ENCODE data around the gene GALNT1. TPM values are rescaled to one million over a fixed set of nuclear protein-coding genes. Genes with fewer than 3 reads are reported as not detected.
"Not testable (repeated sequence)": the region's sequence is repeated elsewhere in the genome, so short reads cannot be mapped to it uniquely, and the experiment has no call there.

Gene GALNT1
- total and polyA plus RNA-seq, 11 donors = 9.6 to 69.0 (median 42.7) TPM

DNA sequence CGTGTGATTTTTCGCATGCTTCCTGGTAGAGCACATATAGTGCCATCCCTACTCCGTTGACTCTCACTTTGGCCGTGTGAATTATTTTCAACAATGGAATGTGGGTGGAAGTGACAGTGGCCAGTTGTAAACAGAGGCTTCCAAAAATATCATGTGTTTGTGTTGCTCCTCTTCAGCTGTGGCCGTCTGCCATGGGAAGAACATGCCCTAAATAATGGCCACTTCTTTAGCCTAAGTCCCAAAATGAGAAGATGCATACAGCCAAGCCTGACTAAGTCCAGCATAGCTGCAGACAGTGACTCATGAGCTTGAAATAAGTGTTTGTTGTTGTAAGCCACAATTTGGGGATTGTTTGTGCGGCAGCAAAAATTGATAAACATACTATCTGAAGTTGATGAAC is 8.9 kb upstream of the GALNT1 start:
- DNase-seq (no peak), ATAC-seq (peak in 3 of 4 donors; percentile 14 to 73 (median 65))
- H3K36me3 ChIP-seq = no peaks in the 10 kb centered on the region
- H3K4me3 ChIP-seq = no peak overlapping the region
- TF ChIP-seq POLR2A (IDR thresholded peaks at IDR 0.05) = no peak
- TF ChIP-seq, protein P1, sequence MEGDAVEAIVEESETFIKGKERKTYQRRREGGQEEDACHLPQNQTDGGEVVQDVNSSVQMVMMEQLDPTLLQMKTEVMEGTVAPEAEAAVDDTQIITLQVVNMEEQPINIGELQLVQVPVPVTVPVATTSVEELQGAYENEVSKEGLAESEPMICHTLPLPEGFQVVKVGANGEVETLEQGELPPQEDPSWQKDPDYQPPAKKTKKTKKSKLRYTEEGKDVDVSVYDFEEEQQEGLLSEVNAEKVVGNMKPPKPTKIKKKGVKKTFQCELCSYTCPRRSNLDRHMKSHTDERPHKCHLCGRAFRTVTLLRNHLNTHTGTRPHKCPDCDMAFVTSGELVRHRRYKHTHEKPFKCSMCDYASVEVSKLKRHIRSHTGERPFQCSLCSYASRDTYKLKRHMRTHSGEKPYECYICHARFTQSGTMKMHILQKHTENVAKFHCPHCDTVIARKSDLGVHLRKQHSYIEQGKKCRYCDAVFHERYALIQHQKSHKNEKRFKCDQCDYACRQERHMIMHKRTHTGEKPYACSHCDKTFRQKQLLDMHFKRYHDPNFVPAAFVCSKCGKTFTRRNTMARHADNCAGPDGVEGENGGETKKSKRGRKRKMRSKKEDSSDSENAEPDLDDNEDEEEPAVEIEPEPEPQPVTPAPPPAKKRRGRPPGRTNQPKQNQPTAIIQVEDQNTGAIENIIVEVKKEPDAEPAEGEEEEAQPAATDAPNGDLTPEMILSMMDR (IDR thresholded peaks at IDR 0.05) = no peak
- no peak overlapping the region for H3K27ac ChIP-seq
- WGBS, 4 donors = 46 to 49% (median 48%) methylated on average over 6 of the region's 6 CpGs
- H3K27me3 ChIP-seq = no peaks in the 10 kb centered on the region
- H3K4me1 ChIP-seq = peaks cover 0 to 8% (median 0%) of the 10 kb centered on the region in 12 donors
- intact Hi-C loops (cut with DNase I) = loop anchor here in 5 of 10 donors (5.0 to 10.0 kb wide), 5 partner anchors 68 to 160 kb away; partner anchors contain the start of gene INO80C (in 1 of the 5)
- no peaks in the 10 kb centered on the region for H3K9me3 ChIP-seq

GRCh38 chr18:35573531-35573930 is 8.0 kb upstream of the GALNT1 start:
- H3K4me1 ChIP-seq = peaks cover 0 to 8% (median 0%) of the 10 kb centered on the region in 12 donors
- H3K9me3 ChIP-seq = no peaks in the 10 kb centered on the region
- 88 to 93% (median 90%) methylated on average over 2 of the region's 2 CpGs for WGBS, 4 donors
- no peaks in the 10 kb centered on the region for H3K27me3 ChIP-seq
- no peak for TF ChIP-seq POLR2A (IDR thresholded peaks at IDR 0.05)
- TF ChIP-seq, protein P1 (IDR thresholded peaks at IDR 0.05) = no peak
- H3K36me3 ChIP-seq = no peaks in the 10 kb centered on the region
- no peak for DNase-seq
- no peak overlapping the region for H3K4me3 ChIP-seq
- H3K27ac ChIP-seq = no peak overlapping the region
- peak in 1 of 4 donors; percentile 27 for ATAC-seq
- intact Hi-C loops (cut with DNase I) = loop anchor here in 5 of 10 donors (5.0 to 10.0 kb wide), 5 partner anchors 69 to 161 kb away; partner anchors contain the start of gene INO80C (in 1 of the 5)

DNA sequence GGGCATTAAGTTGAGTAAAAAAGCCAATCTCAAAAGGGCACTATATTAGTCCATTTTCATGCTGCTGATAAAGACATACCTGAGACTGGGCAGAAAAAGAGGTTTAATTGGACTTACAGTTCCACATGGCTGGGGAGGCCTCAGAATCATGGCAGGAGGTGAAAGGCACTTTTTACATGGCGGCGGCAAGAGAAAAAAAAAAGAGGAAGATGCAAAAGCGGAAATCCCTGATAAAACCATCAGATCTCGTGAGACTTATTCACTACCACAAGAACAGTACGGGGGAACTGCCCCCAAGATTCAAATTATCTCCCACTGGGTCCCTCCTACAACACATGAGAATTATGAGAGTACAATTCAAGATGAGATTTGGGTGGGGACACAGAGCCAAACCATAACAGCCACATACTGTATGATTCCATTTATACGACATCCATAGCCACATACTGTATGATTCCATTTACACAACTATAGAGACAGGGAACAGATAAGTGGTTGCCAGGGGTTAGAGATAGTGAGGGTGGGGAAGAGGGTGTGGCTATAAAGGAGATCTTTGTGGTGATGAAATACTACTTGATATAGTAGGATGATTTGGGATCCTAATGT is 5.2 kb upstream of the GALNT1 start:
- not testable (repeated sequence) for H3K27ac ChIP-seq, DNase-seq, ATAC-seq, H3K4me3 ChIP-seq, H3K27me3 ChIP-seq, H3K36me3 ChIP-seq, H3K9me3 ChIP-seq
- intact Hi-C loops (cut with DNase I) = loop anchor here in 4 of 10 donors (10.0 kb wide), 4 partner anchors 72 to 162 kb away; partner anchors contain the start of gene INO80C (in 1 of the 4)
- 92 to 98% (median 97%) methylated on average over 6 of the region's 6 CpGs for WGBS, 4 donors
- H3K4me1 ChIP-seq = peaks cover 0 to 14% (median 7%) of the 10 kb centered on the region in 12 donors

GRCh38 chr18:35577045-35577848 is 4.3 kb upstream of the GALNT1 start:
- H3K4me3 ChIP-seq = no peak overlapping the region
- no peaks in the 10 kb centered on the region for H3K27me3 ChIP-seq
- TF ChIP-seq POLR2A (IDR thresholded peaks at IDR 0.05) = no peak
- TF ChIP-seq, protein P1 (IDR thresholded peaks at IDR 0.05) = no peak
- intact Hi-C loops (cut with DNase I) = loop anchor here in 4 of 10 donors (10.0 kb wide), 4 partner anchors 72 to 162 kb away; partner anchors contain the start of gene INO80C (in 1 of the 4)
- H3K4me1 ChIP-seq = peaks cover 0 to 16% (median 8%) of the 10 kb centered on the region in 12 donors
- no peaks in the 10 kb centered on the region for H3K36me3 ChIP-seq
- no peak overlapping the region for H3K27ac ChIP-seq
- WGBS, 4 donors = 95 to 98% (median 96%) methylated on average over 8 of the region's 8 CpGs
- H3K9me3 ChIP-seq = no peaks in the 10 kb centered on the region
- DNase-seq (no peak), ATAC-seq (no peak)
